Brain microvascular endothelial cell (primary cell): Measurements from ENCODE around the gene ARIH1.

ENCODE experiments used
- DNase-seq: peaks from one replicate; pipeline ENCODE4 v3.0.0-alpha.2; 2020
- H3K27ac ChIP-seq: fragments of 250-450 bp; sonication (Bioruptor Pico); 2 replicates; pipeline ENCODE4 v1.5.1; 2020; ENCODE audit warnings: mild to moderate bottlenecking, moderate library complexity
- H3K27me3 ChIP-seq: fragments of 250-450 bp; sonication (Bioruptor Pico); replicated peaks from 2 replicates; pipeline ENCODE4 v1.5.1; 2020; ENCODE audit warnings: mild to moderate bottlenecking
- H3K36me3 ChIP-seq: fragments of 250-450 bp; sonication (Bioruptor Pico); replicated peaks from 2 replicates; pipeline ENCODE4 v1.5.1; 2020; ENCODE audit warnings: mild to moderate bottlenecking
- H3K4me3 ChIP-seq: 2 replicates; pipeline ENCODE4 v1.5.1; 2011; ENCODE audit warnings: low read depth, mild to moderate bottlenecking, control low read depth, low read length, moderate library complexity
- in situ Hi-C: cut with HindIII; loops from 2 replicates; pipeline ENCODE4 v1.10.0; 2017; ENCODE audit warnings: low sequenced_read_pairs, low pct_ligation_motif_present
- TF ChIP-seq, protein P1 (sequence below): IDR thresholded peaks from 2 replicates; pipeline ENCODE4 v1.5.1; 2011; ENCODE audit warnings: low read depth, mild to moderate bottlenecking, moderate library complexity, low read length, control low read depth, inconsistent platforms; ENCODE audit errors: missing control alignments

ARIH1 gene

DNA sequence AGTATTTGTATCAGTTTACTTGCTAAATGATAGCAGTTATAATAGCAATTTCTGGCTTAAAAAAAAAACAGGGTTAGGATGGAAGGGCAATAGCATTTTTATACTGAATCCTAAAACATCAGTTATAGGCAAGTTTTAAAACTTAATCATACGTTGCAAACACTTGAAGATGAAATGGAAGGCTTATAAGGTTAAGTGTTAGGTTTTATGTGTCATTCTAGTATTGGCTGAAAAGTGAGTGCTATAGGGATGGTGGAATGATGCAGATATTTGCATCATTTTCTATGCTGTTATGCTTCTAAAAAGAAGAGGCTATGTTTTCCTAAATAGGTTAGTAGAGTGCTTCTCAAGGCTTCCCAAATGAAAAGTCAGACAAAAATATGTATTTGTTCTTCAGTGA, 23.3 kb downstream of the ARIH1 start:
- TF ChIP-seq, protein P1, sequence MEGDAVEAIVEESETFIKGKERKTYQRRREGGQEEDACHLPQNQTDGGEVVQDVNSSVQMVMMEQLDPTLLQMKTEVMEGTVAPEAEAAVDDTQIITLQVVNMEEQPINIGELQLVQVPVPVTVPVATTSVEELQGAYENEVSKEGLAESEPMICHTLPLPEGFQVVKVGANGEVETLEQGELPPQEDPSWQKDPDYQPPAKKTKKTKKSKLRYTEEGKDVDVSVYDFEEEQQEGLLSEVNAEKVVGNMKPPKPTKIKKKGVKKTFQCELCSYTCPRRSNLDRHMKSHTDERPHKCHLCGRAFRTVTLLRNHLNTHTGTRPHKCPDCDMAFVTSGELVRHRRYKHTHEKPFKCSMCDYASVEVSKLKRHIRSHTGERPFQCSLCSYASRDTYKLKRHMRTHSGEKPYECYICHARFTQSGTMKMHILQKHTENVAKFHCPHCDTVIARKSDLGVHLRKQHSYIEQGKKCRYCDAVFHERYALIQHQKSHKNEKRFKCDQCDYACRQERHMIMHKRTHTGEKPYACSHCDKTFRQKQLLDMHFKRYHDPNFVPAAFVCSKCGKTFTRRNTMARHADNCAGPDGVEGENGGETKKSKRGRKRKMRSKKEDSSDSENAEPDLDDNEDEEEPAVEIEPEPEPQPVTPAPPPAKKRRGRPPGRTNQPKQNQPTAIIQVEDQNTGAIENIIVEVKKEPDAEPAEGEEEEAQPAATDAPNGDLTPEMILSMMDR: no peak
- H3K27me3 ChIP-seq: no peaks in the 10 kb centered on the region
- H3K4me3 ChIP-seq: no peak overlapping the region
- in situ Hi-C loops: no loop called here
- no peak for DNase-seq
- H3K36me3 ChIP-seq: no peaks in the 10 kb centered on the region
- no peak overlapping the region for H3K27ac ChIP-seq

DNA sequence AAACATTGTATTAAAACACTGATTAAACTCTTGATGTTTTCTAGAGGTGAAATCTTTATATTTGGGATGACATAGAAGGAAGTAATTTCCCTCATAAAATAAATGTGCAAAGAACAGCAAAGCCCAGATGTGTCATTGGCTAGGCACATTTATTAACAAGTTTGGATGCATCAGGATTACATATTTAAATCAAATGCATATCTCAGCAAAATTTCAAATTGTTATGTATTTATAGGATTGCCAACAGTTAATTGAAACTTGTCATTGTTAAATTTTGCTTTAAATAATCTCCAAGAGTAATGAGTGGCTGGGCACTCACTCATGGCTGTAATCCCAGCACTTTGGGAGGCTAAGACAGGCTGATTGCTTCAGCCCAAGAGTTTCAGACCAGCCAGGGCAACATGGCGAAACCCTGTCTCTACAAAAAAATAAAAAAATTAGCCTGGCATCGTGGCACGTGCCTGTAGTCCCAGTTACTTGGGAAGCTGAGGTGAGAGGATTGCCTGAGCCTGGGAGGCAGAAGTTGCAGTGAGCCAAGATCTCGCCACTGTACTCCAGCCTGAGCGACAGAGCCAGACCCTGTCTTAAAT, 28.2 kb downstream of the ARIH1 start:
- Histone ChIP-seq H3K36me3 (no peaks in the 10 kb centered on the region), H3K27ac (no peak overlapping the region), H3K4me3 (no peak overlapping the region), H3K27me3 (no peaks in the 10 kb centered on the region)
- in situ Hi-C loops: no loop called here
- DNase-seq: no peak
- TF ChIP-seq, protein P1: no peak

DNA sequence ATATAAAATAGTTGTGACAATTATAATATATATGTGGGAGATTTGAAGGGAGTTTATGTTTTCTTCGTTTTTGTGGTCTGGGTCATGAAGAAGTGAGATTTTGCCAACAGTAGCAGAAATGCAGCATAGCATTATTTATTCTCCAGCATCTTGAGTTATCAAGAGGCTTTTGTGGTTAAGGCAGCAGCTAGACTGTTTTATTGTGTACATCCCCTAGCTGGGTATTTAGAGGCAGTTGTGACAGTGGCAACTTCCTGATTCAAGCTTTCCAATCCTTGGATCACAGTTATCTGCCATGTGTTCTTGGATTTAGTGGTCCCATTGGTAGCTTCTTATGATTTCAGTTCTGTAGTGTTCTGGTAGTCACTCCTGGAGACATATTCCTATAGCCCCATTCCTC, 29.0 kb downstream of the ARIH1 start:
- no peak overlapping the region for H3K27ac ChIP-seq
- in situ Hi-C loops: no loop called here
- H3K36me3 ChIP-seq: no peaks in the 10 kb centered on the region
- H3K4me3 ChIP-seq: no peak overlapping the region
- no peaks in the 10 kb centered on the region for H3K27me3 ChIP-seq
- DNase-seq: no peak
- TF ChIP-seq, protein P1: no peak

- no peak for DNase-seq
- in situ Hi-C loops: no loop called here
Observed at GRCh38 chr15:72507402-72508092, 33.4 kb downstream of the ARIH1 start.

GRCh38 chr15:72509484-72509883, 35.4 kb downstream of the ARIH1 start:
- TF ChIP-seq, protein P1: no peak

More at GRCh38 chr15:72507402-72508092, 33.4 kb downstream of the ARIH1 start:
- Histone ChIP-seq H3K27me3 (no peaks in the 10 kb centered on the region), H3K4me3 (no peak overlapping the region), H3K27ac (no peak overlapping the region), H3K36me3 (no peaks in the 10 kb centered on the region)
- TF ChIP-seq, protein P1: no peak

More at GRCh38 chr15:72509484-72509883, 35.4 kb downstream of the ARIH1 start:
- no peak for DNase-seq
- H3K4me3 ChIP-seq: no peak overlapping the region
- no peaks in the 10 kb centered on the region for H3K27me3 ChIP-seq
- in situ Hi-C loops: no loop called here
- H3K27ac ChIP-seq: no peak overlapping the region
- H3K36me3 ChIP-seq: no peaks in the 10 kb centered on the region
